ENCODE results near the gene RNF222. TPM values are rescaled to one million over a fixed set of nuclear protein-coding genes. Genes with fewer than 3 reads are reported as not detected.

Gene RNF222
- total RNA-seq, result not detected in 2 replicates
- long read RNA-seq, result 0 reads

- Mint-ChIP-seq H3K4me3 (ENCODE audit: unreplicated experiment) (no peak within 1 kb of the TSS), H3K4me1 (ENCODE audit: unreplicated experiment) (peaks cover 2% of the 10 kb centered on the region), H3K9me3 (ENCODE audit: unreplicated experiment) (no peaks in the 10 kb centered on the region), H3K36me3 (ENCODE audit: unreplicated experiment) (no peaks in the 10 kb centered on the region), H3K27ac (ENCODE audit: unreplicated experiment) (no peak within 1 kb of the TSS), H3K27me3 (ENCODE audit: unreplicated experiment) (peaks cover 60% of the 10 kb centered on the region)
- no peak for DNase-seq (ENCODE audit: extremely low spot score, unreplicated experiment)
- TF ChIP-seq CTCF (IDR thresholded peaks at IDR 0.05), result no peak
Measured at GRCh38 chr17:8397636-8398035, at the start of gene RNF222. TSS of gene RNF222 (minus strand) at chr17:8397827. CDS start at chr17:8393461, 4,366 bp downstream.

DNA sequence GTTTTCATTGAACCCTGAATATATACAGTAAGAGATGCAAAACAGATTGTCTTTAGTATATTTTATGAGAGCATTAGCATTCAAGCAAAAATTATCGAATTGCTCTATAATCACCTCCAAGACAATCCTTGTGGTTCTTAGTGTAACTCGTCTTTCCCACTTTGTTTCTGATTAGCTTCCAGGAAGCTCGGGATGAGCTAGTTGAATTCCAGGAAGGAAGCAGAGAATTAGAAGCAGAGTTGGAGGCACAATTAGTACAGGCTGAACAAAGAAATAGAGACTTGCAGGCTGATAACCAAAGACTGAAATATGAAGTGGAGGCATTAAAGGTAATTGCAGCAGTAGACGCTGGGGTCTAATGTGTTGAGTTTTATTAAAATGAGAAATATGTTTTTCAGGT lies 47.9 kb upstream of the RNF222 start:
- Mint-ChIP-seq H3K27me3 (ENCODE audit: unreplicated experiment) (no peaks in the 10 kb centered on the region), H3K27ac (ENCODE audit: unreplicated experiment) (no peak overlapping the region), H3K4me1 (ENCODE audit: unreplicated experiment) (peaks cover 16% of the 10 kb centered on the region), H3K4me3 (ENCODE audit: unreplicated experiment) (no peak overlapping the region), H3K9me3 (ENCODE audit: unreplicated experiment) (no peaks in the 10 kb centered on the region), H3K36me3 (ENCODE audit: unreplicated experiment) (peaks cover 42% of the 10 kb centered on the region)
- no peak for DNase-seq (ENCODE audit: extremely low spot score, unreplicated experiment)
- no peak for TF ChIP-seq CTCF (IDR thresholded peaks at IDR 0.05)

GRCh38 chr17:8444494-8444893 lies 46.9 kb upstream of the RNF222 start:
- Mint-ChIP-seq H3K27me3 (ENCODE audit: unreplicated experiment) (no peaks in the 10 kb centered on the region), H3K4me3 (ENCODE audit: unreplicated experiment) (no peak overlapping the region), H3K27ac (ENCODE audit: unreplicated experiment) (no peak overlapping the region), H3K9me3 (ENCODE audit: unreplicated experiment) (no peaks in the 10 kb centered on the region), H3K36me3 (ENCODE audit: unreplicated experiment) (peaks cover 40% of the 10 kb centered on the region), H3K4me1 (ENCODE audit: unreplicated experiment) (peaks cover 20% of the 10 kb centered on the region)
- no peak for DNase-seq (ENCODE audit: extremely low spot score, unreplicated experiment)
- no peak for TF ChIP-seq CTCF (IDR thresholded peaks at IDR 0.05)

DNA sequence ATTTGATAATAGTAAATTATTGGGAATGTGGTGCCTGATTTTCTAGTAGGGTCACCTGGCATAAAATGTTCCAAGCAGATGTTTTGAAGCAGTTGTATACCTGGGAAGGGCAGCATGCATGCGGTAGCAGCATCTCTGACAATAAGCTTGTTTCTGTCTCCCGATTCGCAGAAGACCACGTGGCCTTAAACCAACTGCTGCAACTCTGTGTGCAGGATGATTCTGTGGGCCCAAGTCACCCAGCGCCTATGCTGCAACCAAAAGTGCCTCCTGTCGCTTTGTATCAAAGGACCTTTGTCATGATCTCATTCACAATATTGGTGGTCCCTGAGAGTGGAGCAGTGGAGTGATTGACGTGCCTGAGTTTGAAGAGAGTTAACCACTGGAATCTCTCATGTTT lies 46.1 kb upstream of the RNF222 start:
- Mint-ChIP-seq H3K27me3 (ENCODE audit: unreplicated experiment) (no peaks in the 10 kb centered on the region), H3K9me3 (ENCODE audit: unreplicated experiment) (no peaks in the 10 kb centered on the region), H3K4me3 (ENCODE audit: unreplicated experiment) (no peak overlapping the region), H3K27ac (ENCODE audit: unreplicated experiment) (no peak overlapping the region), H3K36me3 (ENCODE audit: unreplicated experiment) (peaks cover 34% of the 10 kb centered on the region), H3K4me1 (ENCODE audit: unreplicated experiment) (peaks cover 20% of the 10 kb centered on the region)
- TF ChIP-seq CTCF (IDR thresholded peaks at IDR 0.05), result no peak
- DNase-seq (ENCODE audit: extremely low spot score, unreplicated experiment), result no peak

GRCh38 chr17:8442310-8442709 lies 44.7 kb upstream of the RNF222 start:
- Mint-ChIP-seq H3K27me3 (ENCODE audit: unreplicated experiment) (no peaks in the 10 kb centered on the region), H3K36me3 (ENCODE audit: unreplicated experiment) (peaks cover 21% of the 10 kb centered on the region), H3K4me3 (ENCODE audit: unreplicated experiment) (no peak overlapping the region), H3K9me3 (ENCODE audit: unreplicated experiment) (no peaks in the 10 kb centered on the region), H3K27ac (ENCODE audit: unreplicated experiment) (no peak overlapping the region), H3K4me1 (ENCODE audit: unreplicated experiment) (peaks cover 30% of the 10 kb centered on the region)
- no peak for TF ChIP-seq CTCF (IDR thresholded peaks at IDR 0.05)
- no peak for DNase-seq (ENCODE audit: extremely low spot score, unreplicated experiment)
